Measurements from ENCODE around the gene DENND2A. TPM values are rescaled to one million over a fixed set of nuclear protein-coding genes. Genes with fewer than 3 reads are reported as not detected.

The DENND2A gene
- total and polyA plus RNA-seq, 2 of the 4 experiments (the other 2 are of a cell fraction) = 7.5 to 10.3 TPM

DNA sequence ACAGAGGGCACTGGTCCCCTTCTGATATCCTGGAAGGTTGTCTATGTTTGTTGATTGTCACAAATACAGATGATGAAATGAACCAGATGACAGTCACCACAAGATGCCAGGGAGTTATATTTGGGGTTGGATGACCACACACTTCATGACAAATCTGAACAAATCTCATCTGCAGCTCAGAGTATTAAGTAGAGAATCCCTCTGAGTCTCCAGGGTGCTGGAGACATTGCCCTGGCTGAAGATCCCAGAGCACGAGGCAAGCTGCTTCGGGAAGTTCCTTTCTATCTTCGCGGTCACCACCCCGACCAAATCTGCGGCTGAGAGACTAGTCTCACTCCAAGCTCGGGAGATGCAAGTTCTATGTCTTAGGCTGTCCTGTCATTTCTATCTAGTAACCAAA lies 9.0 kb downstream of the DENND2A start:
- Histone ChIP-seq H4K5ac (ENCODE audit: low read depth, low read length) (no peak overlapping the region), H3K36me3 (ENCODE audit: control insufficient read depth, insufficient read depth, low read length) (peaks cover 9% of the 10 kb centered on the region), H3K56ac (ENCODE audit: extremely low read depth, insufficient read depth, low read length) (no peak overlapping the region), H3K18ac (ENCODE audit: low read depth, low read length) (no peak overlapping the region), H3K4me3 (ENCODE audit: insufficient read depth, low read depth, low read length) (no peak overlapping the region), H3K27ac (ENCODE audit: insufficient read depth, low read length) (no peak overlapping the region), H2BK5ac (ENCODE audit: low read depth, low read length, poor library complexity, severe bottlenecking) (no peak overlapping the region), H3K14ac (replicated peaks; ENCODE audit: low read depth, low read length) (peak overlapping the region; percentile 43; the same call in 1 of the 2 replicates), H4K20me1 (ENCODE audit: insufficient read depth, low read length) (peaks cover 22% of the 10 kb centered on the region; the same call in 1 of the 2 replicates), H3K79me1 (ENCODE audit: low read depth in 1 of 2, low read length in 2 of 2) (peaks cover 28 to 66% of the 10 kb centered on the region in 2 experiments), H3K4me2 (ENCODE audit: low read depth, low read length) (no peak overlapping the region), H2AFZ (replicated peaks; ENCODE audit: low read length, poor library complexity) (no peak overlapping the region), H4K91ac (ENCODE audit: insufficient read depth, low read depth, low read length) (peak overlapping the region; percentile 16; the same call in 1 of the 2 replicates), H3K23ac (ENCODE audit: low read depth, low read length) (no peak overlapping the region; the same call in 1 of the 2 replicates), H3K4ac (ENCODE audit: low read depth, low read length) (peak overlapping the region; percentile 35; the same call in 1 of the 2 replicates), H2BK20ac (ENCODE audit: low read depth, low read length) (no peak overlapping the region), H3K9me1 (ENCODE audit: insufficient read depth, low read length) (peaks cover 24% of the 10 kb centered on the region; the same call in 1 of the 2 replicates), H2AK5ac (ENCODE audit: low read depth, low read length) (peak overlapping the region; percentile 35; the same call in 1 of the 2 replicates), H2BK120ac (ENCODE audit: low read depth, low read length) (no peak overlapping the region), H3K9ac (ENCODE audit: low read depth, low read length) (no peak overlapping the region), H3K27me3 (ENCODE audit: control insufficient read depth, insufficient read depth, low read length) (no peaks in the 10 kb centered on the region), H4K8ac (ENCODE audit: low read depth in 2 of 2, low read length in 2 of 2) (0 out of 4 replicates have a peak overlapping the region, but pooled peaks of 1 of the 2 experiments have one; percentile 41), H2BK15ac (ENCODE audit: low read depth, low read length) (no peak overlapping the region), H2AK9ac (replicated peaks; ENCODE audit: low read depth, low read length, poor library complexity) (no peak overlapping the region), H3K9me3 (ENCODE audit: control insufficient read depth, insufficient read depth, low read length) (no peaks in the 10 kb centered on the region), H3K4me1 (ENCODE audit: control insufficient read depth, insufficient read depth, low read length) (peaks cover 12% of the 10 kb centered on the region)
- no CpG with 5 or more reads among the region's 7 CpGs for WGBS, 2 experiments (ENCODE audit: extremely low coverage in 2 of 2, insufficient read length in 1 of 2)
- ChIA-PET POLR2A (ENCODE audit: unreplicated experiment) (interaction anchor here (0.5 kb wide), 1 partner anchor 18 kb away, joined by 3 read pairs; no protein-coding TSS in a partner anchor), CTCF (interaction anchor here (0.8 kb wide), 1 partner anchor 29 kb away, joined by 3 read pairs; no protein-coding TSS in a partner anchor)
- no peak for DNase-seq
- in situ Hi-C loops (cut with MboI; ENCODE audit: low sequenced_read_pairs) = no loop called here
- dilution Hi-C loops (cut with HindIII; ENCODE audit: low sequenced_read_pairs, unreplicated experiment) = no loop called here
- TF ChIP-seq CHD1 (IDR thresholded peaks at IDR 0.05; ENCODE audit: low read depth, low read length) = no peak
- TF ChIP-seq RAD21 (IDR thresholded peaks at IDR 0.05; ENCODE audit: low read length) = no peak
- no peak for TF ChIP-seq SMC3 (IDR thresholded peaks at IDR 0.05; ENCODE audit: low read depth, low read length)
- no peak for TF ChIP-seq BHLHE40 (IDR thresholded peaks at IDR 0.05; ENCODE audit: low read depth, low read length)
- no peak for TF ChIP-seq FOS (IDR thresholded peaks at IDR 0.05; ENCODE audit: low read depth, low read length)
- TF ChIP-seq NFE2L2 (IDR thresholded peaks at IDR 0.05; ENCODE audit: low read depth, low read length) = no peak
- TF ChIP-seq, protein P1, sequence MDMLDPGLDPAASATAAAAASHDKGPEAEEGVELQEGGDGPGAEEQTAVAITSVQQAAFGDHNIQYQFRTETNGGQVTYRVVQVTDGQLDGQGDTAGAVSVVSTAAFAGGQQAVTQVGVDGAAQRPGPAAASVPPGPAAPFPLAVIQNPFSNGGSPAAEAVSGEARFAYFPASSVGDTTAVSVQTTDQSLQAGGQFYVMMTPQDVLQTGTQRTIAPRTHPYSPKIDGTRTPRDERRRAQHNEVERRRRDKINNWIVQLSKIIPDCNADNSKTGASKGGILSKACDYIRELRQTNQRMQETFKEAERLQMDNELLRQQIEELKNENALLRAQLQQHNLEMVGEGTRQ (IDR thresholded peaks at IDR 0.05; ENCODE audit: low read depth, low read length) = no peak
- TF ChIP-seq MAZ (IDR thresholded peaks at IDR 0.05; ENCODE audit: borderline replicate concordance, low read depth, low read length) = no peak
- no peak for TF ChIP-seq RCOR1 (IDR thresholded peaks at IDR 0.05; ENCODE audit: insufficient replicate concordance, low read length)
- no peak for TF ChIP-seq POLR2A (IDR thresholded peaks at IDR 0.05; ENCODE audit: low read depth, low read length)
- TF ChIP-seq MXI1 (IDR thresholded peaks at IDR 0.05; ENCODE audit: borderline replicate concordance, low read depth, low read length) = no peak
- TF ChIP-seq RFX5 (IDR thresholded peaks at IDR 0.05; ENCODE audit: low read depth, low read length) = no peak
- TF ChIP-seq, protein P2, sequence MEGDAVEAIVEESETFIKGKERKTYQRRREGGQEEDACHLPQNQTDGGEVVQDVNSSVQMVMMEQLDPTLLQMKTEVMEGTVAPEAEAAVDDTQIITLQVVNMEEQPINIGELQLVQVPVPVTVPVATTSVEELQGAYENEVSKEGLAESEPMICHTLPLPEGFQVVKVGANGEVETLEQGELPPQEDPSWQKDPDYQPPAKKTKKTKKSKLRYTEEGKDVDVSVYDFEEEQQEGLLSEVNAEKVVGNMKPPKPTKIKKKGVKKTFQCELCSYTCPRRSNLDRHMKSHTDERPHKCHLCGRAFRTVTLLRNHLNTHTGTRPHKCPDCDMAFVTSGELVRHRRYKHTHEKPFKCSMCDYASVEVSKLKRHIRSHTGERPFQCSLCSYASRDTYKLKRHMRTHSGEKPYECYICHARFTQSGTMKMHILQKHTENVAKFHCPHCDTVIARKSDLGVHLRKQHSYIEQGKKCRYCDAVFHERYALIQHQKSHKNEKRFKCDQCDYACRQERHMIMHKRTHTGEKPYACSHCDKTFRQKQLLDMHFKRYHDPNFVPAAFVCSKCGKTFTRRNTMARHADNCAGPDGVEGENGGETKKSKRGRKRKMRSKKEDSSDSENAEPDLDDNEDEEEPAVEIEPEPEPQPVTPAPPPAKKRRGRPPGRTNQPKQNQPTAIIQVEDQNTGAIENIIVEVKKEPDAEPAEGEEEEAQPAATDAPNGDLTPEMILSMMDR (conservative IDR thresholded peaks at IDR 0.05; ENCODE audit: low read depth, low read length) = no peak
- no peak for TF ChIP-seq MAFK (IDR thresholded peaks at IDR 0.05; ENCODE audit: low read depth, low read length)
- no peak for TF ChIP-seq CEBPB (IDR thresholded peaks at IDR 0.05; ENCODE audit: low read depth, low read length)
- peak; percentile 9 for ATAC-seq (ENCODE audit: low read depth)
- intact Hi-C loops (cut with micrococcal nuclease) = no loop called here
- BruUV-seq (replicated peaks) = no TSS peak

All from IMR-90 (cell line).